ENCODE measurements around the gene FLNB. TPM values are rescaled to one million over a fixed set of nuclear protein-coding genes. Genes with fewer than 3 reads are reported as not detected.

FLNB gene
- total RNA-seq, 2 donors from 2014 or later: 104 to 121 TPM

DNA sequence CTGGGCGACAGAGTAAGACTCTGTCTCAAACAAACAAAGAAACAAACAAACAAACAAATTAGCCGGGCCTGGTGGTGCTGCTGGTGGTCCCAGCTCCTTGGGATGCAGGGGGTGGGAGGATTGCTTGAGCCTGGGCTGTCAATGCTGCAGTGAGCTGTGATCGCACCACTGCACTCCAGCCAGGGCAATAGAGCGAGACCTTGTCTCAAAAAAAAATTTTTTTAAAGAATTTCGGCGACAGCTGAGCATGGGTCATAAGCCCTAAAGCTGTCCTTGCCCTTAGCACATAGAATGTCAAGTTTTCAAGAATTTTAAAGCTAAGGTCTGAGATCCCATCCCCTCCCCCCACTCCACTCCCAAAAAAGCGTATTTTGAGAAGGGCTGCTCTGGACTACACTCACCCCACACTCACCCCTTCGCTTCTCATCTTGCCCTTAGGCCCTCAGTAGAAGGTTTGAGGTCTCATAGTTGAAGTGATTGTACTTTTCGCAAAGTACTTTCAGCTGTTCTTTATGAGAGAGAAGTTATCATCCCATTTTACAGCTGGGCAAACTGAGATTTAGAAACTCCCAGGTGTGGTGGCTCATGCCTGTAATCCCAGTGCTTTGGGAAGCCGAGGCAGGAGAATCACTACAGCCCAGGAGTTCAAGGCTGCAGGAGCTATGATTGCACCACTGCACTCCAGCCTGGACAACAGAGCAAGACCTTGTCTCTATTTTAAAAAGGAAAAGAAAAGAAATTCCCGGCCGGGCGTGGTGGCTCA, 34.3 kb upstream of the FLNB start:
- ATAC-seq (no peak), DNase-seq (no peak)
- H3K36me3 ChIP-seq (replicated peaks in 1 of 2; ENCODE audit: insufficient read depth in 1 of 2, low read depth in 2 of 2): no peaks in the 10 kb centered on the region
- no peak overlapping the region for H3K4me3 ChIP-seq
- no peaks in the 10 kb centered on the region for H3K4me1 ChIP-seq
- TF ChIP-seq, protein P1, sequence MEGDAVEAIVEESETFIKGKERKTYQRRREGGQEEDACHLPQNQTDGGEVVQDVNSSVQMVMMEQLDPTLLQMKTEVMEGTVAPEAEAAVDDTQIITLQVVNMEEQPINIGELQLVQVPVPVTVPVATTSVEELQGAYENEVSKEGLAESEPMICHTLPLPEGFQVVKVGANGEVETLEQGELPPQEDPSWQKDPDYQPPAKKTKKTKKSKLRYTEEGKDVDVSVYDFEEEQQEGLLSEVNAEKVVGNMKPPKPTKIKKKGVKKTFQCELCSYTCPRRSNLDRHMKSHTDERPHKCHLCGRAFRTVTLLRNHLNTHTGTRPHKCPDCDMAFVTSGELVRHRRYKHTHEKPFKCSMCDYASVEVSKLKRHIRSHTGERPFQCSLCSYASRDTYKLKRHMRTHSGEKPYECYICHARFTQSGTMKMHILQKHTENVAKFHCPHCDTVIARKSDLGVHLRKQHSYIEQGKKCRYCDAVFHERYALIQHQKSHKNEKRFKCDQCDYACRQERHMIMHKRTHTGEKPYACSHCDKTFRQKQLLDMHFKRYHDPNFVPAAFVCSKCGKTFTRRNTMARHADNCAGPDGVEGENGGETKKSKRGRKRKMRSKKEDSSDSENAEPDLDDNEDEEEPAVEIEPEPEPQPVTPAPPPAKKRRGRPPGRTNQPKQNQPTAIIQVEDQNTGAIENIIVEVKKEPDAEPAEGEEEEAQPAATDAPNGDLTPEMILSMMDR (IDR thresholded peaks at IDR 0.05): no peak
- TF ChIP-seq POLR2A (IDR thresholded peaks at IDR 0.05): no peak
- H3K27ac ChIP-seq: no peak overlapping the region
- no peaks in the 10 kb centered on the region for H3K9me3 ChIP-seq
- intact Hi-C loops (cut with DNase I): no loop called here
- 89 to 91% methylated on average over 13 of the region's 13 CpGs for WGBS, 2 donors
- H3K27me3 ChIP-seq: no peaks in the 10 kb centered on the region

DNA sequence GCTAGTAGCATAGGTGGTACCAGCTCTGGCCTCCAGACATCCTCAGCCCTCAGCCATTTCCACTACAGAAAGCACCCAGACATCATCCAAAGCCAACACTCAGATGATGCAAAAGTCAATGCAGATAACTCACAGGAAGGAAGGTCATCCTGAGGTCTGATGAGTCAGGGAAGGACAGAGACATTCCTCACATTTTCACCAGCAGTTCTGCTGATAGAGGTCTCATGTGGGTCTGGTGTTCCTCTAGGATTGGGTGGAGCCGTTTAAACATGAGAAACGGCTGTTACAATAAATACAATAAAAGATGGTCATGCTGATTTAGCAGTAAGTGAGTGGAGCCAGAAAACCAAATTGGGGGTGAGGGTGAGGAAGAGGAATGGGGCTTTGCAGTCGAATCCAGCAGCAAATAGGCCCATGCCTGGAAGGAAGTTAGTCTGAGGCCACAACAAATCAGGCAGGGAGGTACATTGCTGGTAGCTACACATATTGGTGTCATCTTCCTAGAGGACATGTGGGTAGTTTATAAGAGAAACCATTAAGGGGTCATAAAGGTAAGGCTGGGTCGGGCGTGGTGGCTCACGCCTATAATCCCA, 33.3 kb upstream of the FLNB start:
- no peak overlapping the region for H3K4me3 ChIP-seq
- H3K36me3 ChIP-seq (replicated peaks in 1 of 2; ENCODE audit: insufficient read depth in 1 of 2, low read depth in 2 of 2): no peaks in the 10 kb centered on the region
- H3K9me3 ChIP-seq: no peaks in the 10 kb centered on the region
- WGBS, 2 donors: 70% methylated on average over 6 of the region's 6 CpGs
- no peak overlapping the region for H3K27ac ChIP-seq
- ATAC-seq: peak; percentile 27
- intact Hi-C loops (cut with DNase I): no loop called here
- peak in 1 of 4 donors; percentile 25 for DNase-seq
- TF ChIP-seq, protein P1 (IDR thresholded peaks at IDR 0.05): no peak
- TF ChIP-seq POLR2A (IDR thresholded peaks at IDR 0.05): no peak
- H3K27me3 ChIP-seq: no peaks in the 10 kb centered on the region
- H3K4me1 ChIP-seq: no peaks in the 10 kb centered on the region

DNA sequence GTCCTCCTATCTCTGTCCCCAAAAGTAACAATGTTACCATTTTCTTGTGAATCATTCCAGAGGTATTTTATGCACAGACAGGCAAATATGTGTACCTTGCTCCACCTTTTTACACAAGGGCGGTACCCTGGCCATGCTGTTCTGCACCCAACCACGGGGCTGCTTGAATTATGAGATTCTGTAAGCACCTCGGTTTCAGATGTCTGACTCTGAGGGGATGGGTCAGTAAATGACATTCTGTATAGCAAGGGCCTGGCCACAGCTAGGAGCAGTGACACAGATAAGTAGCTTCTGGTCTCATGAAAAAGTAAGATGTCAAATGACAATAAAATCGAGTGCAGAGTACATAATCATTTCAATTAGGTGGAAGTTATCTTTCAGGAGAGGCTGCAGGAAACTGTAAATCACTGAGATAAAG, 30.4 kb upstream of the FLNB start:
- no peaks in the 10 kb centered on the region for H3K36me3 ChIP-seq (replicated peaks in 1 of 2; ENCODE audit: insufficient read depth in 1 of 2, low read depth in 2 of 2)
- no peaks in the 10 kb centered on the region for H3K27me3 ChIP-seq
- WGBS, 2 donors: 38 to 43% methylated on average over 4 of the region's 4 CpGs
- no peak for ATAC-seq
- no peak for DNase-seq
- H3K4me1 ChIP-seq: no peaks in the 10 kb centered on the region
- no peaks in the 10 kb centered on the region for H3K9me3 ChIP-seq
- intact Hi-C loops (cut with DNase I): no loop called here
- H3K4me3 ChIP-seq: no peak overlapping the region
- TF ChIP-seq POLR2A (IDR thresholded peaks at IDR 0.05): no peak
- TF ChIP-seq, protein P1 (IDR thresholded peaks at IDR 0.05): no peak
- no peak overlapping the region for H3K27ac ChIP-seq

DNA sequence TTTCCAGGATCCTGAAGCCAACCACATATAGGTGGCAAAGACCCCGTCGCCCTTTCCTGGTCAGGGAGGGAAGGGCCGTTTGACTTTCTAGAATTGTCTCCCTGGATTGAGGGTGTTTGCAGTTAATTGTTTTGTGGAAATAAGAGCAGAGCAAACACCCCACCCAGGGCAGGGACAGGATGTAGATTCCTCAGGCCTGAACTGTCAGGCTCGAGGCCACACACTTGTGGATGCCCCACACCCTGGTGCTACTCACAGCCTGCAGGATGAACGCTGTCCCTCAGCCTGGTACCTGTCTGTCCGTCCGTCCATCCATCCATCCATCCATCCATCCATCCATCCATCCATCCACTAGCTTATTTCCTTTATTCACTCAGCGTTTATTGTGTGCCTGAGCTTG, 29.9 kb upstream of the FLNB start:
- Histone ChIP-seq H3K4me3 (no peak overlapping the region), H3K36me3 (replicated peaks in 1 of 2; ENCODE audit: insufficient read depth in 1 of 2, low read depth in 2 of 2) (no peaks in the 10 kb centered on the region), H3K27ac (no peak overlapping the region), H3K4me1 (no peaks in the 10 kb centered on the region), H3K9me3 (no peaks in the 10 kb centered on the region), H3K27me3 (no peaks in the 10 kb centered on the region)
- no peak for ATAC-seq
- TF ChIP-seq POLR2A (IDR thresholded peaks at IDR 0.05): no peak
- DNase-seq: no peak
- 66 to 70% methylated on average over 8 of the region's 8 CpGs for WGBS, 2 donors
- intact Hi-C loops (cut with DNase I): no loop called here

DNA sequence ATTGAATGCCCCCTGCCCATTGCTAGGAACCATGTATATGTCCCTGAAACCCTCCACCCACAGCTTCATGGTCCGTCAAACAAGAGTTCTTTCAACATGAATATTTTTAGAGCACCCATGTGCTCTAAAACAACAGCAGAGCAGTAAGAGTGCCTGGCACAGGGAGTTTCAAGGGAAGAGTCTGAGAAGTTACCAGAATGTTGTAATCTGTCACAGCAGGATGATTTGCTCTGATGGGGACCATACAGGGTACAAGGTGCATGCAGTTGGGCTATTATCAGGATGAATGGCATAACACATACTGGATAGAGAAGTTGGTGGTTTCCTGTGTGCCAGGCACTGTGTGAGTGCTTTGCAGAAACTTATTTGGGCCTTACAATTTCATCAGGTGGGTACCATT, 27.8 kb upstream of the FLNB start:
- Histone ChIP-seq H3K27me3 (no peaks in the 10 kb centered on the region), H3K36me3 (replicated peaks in 1 of 2; ENCODE audit: insufficient read depth in 1 of 2, low read depth in 2 of 2) (no peaks in the 10 kb centered on the region), H3K4me1 (no peaks in the 10 kb centered on the region), H3K4me3 (no peak overlapping the region), H3K27ac (no peak overlapping the region), H3K9me3 (no peaks in the 10 kb centered on the region)
- intact Hi-C loops (cut with DNase I): no loop called here
- DNase-seq (no peak), ATAC-seq (no peak)
- TF ChIP-seq POLR2A (IDR thresholded peaks at IDR 0.05): no peak
- WGBS, 2 donors: 60 to 68% methylated on average over 1 of the region's 1 CpG
